NCI-H226 (cell line): Measurements from ENCODE around the gene TAF1D.
A peak's percentile ranks its signal among the peaks of the same experiment; 100 is the strongest.
"Not testable (repeated sequence)": the region's sequence is repeated elsewhere in the genome, so short reads cannot be mapped to it uniquely, and the experiment has no call there.

Source experiments
- DNase-seq: peaks from one replicate; pipeline ENCODE4 v3.0.0-alpha.2; 2015

The TAF1D gene

DNA sequence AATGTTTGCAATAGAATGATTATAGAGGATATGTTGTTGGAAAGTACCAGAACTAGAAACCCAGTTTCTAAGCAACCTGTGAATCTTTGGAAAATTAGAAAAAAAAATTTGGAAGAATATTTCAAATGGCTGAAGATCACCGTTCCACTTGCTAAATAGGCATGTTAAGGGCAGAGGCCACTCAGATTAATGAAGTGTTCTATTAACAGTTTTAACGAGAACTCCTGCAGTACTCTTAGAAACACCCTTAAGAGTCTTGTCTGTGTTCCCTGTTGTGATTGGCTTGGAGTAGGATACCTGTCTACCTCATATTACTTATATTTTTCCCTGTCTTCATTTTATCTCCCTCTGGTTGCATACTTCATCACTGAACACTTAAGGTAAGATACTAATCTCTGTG, 4.8 kb upstream of the TAF1D start:
- DNase-seq = no peak

DNA sequence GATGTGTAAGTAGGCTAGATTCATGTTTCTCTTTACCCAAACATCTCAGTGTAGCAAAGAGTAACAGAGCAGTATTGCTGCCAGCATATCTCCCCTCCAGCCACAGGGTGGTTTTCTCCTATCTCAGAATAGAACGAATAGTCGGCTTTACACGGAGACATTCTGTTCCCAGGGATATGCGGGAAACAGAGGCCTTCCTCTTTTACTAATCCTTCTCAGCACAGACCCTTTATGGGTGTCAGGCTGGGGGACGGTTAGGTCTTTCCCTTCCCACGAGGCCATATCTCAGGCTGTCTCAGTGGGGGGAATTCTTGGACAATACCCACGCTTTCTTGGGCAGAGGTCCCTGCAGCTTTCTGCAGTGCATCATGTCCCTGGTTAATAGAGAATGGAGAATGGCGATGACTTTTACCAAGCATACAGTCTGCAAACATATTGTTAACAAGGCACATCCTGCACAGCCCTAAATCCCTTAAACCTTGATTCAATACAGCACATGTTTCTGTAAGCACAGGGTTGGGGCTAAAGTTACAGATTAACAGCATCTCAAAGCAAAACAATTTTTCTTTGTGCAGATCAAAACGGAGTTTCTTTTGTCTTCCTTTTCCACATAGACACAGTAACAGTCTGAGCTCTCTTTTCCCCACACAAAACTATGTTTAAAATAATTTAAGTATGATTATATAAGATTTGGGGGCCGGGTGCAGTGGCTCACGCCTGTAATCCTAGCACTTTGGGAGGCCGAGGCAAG, 3.9 kb upstream of the TAF1D start:
- not testable (repeated sequence) for DNase-seq

DNA sequence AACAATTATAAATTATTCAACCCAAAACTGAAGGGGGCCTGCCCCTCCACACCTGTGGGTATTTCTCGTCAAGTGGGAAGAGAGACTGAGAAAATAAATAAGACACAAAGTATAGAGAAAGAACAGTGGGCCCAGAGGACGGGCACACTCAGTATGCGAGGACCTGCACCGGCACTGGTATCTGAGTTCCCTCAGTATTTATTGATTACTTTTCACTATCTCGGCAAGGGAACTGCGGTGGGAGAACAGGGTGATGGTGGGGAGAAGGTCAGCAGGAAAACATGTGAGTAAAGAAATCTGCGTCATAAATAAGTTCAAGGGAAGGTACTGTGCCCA, 3.3 kb upstream of the TAF1D start:
- no peak for DNase-seq

DNA sequence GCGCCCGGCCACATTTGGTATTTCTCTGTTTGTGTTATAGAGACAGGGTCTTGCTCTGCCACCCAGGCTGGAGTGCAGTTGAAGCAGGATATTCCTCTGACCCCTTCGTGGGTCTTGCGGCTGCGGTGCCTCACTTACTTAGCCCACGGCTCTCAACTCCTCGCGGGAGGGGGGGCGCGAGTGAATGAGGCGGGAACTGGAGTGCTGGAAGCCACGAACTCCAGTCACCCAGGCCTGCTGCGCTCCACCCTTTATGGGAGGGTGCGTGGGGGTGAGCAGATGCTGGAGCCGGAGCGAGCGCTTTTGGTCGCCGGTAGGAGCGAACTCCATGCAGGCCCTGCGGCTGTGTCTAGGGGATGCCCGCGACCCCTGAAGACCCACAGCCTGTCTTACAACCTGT, 2.0 kb upstream of the TAF1D start:
- no peak for DNase-seq

DNA sequence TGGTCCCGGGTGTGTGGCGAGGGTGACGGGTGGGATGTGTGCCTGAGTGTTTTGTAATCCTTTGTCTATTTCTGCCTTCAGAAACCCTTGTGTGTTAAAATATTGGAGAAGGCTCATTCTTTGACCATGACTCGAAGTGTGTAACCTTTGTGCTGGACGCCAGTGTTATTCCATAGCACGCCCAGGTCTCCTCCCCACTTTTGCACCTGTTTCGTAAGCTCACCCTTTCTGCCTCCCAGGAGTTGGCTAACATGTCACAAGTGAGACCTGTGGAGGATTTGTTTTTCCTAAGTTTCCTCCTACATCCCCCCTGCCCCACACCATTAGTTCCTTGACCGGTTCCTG, 559 bp upstream of the TAF1D start:
- DNase-seq = peak; percentile 58

DNA sequence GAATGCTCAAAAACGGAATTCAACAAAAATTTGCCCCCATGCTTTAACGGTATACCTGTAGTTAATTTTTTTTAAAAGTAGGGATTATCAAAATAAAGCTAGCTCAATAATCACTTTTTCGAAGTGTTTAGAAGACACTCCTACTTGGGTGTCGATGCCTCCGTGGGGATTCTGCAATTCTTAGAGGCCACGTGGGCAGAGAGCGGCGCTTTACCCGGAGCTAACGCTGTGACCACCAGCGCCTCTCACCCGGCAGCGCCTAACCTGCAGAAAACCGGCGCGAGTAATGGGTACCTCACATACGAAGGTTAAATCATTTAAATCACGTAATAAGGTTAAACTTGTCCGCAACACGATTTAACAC, 583 bp downstream of the TAF1D start:
- DNase-seq = peak; percentile 41

DNA sequence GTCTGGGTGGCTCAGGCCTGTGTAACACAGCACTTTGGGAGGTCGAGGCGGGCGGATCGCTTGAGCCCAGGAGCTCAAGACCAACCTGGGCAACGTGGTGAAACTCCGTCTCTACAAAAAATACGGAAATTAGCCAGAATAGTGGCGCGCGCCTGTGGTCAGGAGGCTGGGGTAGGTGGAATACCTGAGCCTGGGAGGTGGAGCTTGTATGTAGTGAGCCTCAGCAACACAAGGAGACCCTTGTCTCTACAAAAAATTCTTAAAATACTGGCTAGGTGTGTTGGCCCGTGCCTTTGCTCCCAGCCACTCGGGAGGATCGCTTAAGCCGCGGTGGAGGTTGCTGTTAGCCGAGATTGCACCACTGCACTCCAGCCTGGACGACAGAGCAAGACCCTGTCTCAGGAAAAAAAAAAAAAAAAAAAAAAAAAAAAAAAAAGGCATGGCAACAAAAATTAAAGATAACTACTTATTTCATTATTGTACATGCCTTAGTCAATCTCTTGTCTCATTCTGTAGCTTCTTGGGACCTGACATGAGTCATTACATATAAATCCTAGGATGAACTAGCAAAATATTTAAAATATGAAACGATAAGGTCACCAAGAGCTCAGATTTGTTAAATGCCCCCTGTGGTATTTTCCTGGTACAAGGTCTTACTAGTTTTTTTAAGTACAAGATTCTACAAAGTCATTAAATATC, 1.1 kb downstream of the TAF1D start:
- DNase-seq = peak; percentile 31

DNA sequence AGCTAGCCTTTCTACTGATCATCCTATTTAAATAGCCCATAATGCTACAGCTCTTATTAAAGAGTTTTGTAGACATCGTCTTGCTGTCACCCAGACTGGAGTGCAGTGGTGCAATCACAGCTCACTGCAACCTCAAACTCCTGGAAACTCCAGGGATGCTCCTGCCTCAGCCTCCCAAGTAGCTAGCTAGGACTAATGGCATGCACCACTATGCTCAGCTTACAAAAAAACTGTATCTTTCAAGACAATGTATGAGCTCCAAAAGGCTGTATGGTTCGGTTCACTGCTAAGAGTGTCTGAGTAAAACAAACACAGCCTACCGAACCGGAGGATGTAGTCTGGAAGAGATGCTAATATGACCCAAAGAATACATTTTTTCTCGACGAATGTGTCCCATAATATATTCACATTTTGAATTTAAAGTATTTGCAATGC, 2.6 kb downstream of the TAF1D start:
- DNase-seq = no peak

DNA sequence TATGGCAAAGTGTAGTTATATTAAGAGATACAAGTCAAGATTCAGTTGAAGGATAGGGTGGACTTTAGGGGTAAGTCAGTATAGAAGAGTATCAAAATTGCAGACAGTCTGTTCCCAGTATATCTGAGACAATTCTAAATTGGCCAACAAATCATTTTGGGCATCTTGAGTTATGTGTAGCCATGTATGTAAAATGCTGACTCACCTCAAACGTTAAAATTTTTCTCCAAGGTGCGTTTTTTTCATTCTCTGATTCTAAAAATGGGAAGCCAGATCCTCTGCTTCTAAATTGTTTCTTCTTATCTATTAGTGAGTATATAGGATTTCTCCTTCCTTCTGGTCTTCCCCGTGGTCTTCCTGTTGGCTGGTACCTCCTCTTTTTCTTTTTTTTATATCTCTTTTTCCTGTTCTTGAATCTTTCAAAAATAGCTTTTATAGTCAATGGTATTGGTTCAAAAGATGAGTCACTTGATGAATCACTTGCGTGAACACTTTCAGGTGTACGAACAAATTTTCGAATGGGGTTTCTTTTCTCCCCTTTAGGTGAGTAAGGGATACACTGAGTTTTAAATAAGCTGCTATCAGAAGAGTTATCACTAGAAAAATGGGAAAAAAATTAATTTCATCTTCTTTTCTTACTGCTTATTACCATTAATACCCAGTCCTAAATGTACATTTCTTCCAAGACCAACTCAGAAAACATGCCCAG, 3.2 kb downstream of the TAF1D start:
- no peak for DNase-seq

DNA sequence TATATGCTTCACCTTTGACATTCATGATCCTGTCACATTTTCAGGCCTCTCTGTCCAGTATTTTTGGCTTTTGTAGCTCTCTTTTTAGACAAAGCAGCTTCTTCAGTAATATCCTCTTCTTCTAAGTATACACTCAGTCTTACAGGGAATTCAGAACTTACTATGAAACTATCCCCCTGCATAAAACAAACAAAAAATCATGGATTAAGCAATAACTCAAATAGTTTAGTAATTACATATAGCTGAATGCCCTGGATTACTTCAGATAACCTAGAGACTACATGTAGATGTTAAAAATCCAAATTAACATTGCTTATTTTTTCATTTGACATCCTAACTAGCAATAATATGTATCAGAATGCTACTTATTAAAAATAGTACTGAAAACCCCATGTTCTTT, 5.2 kb downstream of the TAF1D start:
- no peak for DNase-seq

DNA sequence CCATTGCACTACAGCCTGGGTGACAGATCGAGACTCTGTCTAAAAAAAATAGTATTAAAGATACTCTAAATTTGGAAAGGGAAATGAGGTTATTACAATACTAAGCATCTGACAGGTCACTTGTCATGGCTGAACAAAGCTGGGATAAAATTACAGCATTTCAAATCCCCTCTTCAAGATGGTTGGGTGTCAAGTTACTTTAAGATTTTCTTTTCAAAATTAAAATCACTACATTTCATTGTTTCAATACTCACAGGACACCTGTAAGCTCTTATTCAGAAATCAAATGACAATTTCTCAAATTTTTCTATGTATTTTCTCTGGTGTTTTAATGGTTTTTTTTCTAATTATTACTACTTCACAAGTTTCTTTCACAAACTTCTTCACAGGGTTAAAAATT, 5.7 kb downstream of the TAF1D start:
- DNase-seq = no peak

DNA sequence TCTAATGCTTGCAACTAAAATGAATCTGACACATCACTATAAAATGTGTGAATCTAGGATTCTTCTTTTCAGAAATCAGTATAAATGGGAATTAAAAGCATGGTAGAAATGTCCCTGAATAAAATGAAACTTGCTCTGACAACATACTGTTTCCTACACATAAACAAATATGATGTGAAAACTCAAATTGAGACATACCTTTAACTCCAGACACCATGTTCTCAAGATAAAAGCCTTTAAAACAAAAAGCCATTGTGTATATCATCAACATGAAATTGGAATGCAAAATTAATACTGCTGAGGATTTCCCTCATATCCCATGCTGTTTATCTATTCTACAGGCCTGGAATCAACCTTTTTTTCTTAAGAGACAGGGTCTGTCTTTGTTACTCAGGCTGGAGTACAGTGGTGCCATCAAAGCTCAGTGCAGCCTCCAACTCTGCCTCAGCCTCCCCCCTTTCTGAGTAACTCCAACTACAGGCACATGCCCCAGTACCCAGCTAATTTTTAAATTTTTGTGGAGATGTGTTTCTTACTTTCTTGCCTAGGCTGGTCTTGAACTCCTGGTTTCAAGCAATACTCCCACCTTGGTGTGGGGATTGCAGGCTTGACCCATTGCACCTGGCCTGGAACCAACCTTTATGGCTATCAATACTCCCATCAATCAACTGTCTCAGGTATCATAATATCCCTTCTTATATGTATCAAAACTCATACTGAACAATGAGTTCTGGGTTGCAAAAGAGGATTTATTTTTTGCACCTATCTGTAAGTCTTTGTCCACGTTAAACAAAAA, 6.7 kb downstream of the TAF1D start:
- DNase-seq = no peak

DNA sequence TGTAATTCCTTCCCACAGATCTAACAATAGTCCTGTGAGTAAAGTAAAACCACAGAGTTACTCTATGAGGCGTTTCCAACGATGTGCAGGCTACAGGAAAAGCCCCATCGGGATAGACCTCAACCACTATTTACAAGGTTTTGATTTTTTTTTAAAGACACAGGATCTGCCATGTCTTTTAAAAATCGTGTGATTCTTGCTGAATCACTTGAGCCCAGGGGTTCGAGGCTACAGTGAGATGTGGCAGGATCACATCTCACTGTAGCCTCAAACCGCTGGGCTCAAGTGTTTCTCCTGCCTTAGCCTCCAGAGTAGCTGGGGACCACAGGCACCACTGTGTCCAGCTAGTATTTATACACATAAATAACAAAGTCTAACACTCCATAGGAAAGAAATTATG, 7.8 kb downstream of the TAF1D start:
- no peak for DNase-seq

DNA sequence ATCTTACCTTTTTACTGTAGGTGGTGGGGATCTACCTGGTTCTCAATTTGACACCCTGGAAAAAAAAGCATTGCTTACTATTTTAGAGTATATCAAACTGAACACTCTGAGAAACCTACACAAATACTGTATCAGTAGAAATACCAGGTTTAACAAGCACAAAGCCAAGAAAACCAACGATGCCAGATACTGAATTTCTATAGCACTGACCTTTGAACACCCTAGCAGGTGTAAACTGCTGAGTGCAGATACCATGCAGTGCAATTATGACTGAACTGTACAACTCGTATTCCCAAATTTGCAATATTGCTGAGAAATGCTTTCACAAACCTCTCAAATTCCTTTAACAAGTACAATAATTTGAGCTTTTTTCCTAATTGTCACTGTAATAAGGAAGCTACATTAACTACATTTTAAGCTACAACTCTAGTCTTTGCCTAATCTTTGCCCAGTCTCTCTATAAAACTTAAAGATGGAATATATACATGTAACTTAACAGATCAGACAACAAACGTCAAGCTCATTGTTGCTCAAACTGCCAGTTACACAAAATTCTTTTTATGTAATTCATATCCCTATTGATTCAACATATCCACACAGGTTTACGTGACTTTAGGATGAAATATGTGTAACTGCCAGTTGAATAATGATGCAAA, 8.9 kb downstream of the TAF1D start:
- DNase-seq = no peak

DNA sequence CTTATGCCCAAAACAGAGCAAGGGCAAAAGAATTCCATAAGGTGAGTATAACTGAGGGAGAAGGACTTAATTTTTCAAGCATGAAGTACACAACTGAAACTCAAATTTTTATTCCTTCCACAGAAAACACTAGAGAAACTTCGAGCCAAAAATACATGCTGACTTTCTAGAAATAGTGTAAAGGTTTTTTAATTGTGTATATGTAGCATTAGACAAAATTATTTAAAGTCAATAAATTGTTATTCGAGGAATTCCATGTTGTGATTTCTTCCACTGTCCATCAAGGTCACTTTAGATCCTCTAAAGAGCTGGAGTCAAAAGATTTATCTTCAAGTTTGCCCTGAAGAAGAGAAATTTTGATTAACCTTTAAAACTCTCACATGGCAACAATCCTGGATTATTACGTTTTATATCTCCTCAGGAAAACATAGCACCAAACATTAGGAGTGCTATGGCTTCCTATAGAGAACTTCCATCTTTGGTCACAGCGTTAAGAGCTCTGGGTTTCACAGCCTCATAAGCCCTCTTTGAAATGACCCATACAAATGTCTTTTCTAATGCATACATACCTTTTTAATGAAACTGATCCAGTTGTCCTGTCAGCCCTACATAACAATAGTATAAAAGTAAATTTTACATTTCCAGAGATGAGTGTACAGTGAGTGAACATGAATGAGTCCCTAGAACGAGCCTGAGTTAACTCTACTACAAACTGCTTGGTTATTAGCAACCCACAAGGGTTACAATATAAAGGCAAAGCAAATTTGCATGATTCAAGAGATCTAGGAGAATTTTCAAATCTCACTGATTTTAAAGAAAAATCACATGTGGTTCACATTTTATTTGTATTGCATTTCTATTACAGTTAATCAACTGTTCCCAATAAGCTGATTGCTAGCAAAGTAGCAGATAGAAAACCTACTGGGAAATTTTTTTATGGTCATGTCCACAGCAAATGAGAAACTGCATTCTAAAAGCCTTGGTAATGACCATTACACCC, 10.9 kb downstream of the TAF1D start:
- DNase-seq = no peak

DNA sequence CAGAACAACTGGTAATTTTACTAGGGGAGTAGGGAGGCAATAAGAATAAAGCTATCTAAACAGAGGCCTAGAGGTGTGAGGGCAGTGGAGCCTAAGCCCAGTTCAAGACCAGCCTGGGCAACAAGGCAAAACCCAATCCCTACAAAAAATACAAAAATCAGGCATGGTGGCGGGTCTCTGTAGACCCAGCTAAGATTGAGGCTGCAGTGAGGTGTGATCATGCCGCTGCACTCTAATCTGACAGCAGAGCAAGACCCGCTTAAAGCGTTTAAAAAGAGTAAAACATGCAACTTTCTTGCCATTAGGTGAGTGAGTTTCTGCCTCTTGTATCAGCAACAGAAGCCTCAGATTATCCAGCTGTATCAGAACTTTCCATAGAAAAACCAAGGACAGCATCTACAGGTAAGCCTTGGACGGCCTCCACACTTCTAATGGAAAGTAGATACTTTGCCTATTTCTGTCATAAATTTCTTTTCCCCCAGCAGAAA, 12.1 kb downstream of the TAF1D start:
- no peak for DNase-seq

DNA sequence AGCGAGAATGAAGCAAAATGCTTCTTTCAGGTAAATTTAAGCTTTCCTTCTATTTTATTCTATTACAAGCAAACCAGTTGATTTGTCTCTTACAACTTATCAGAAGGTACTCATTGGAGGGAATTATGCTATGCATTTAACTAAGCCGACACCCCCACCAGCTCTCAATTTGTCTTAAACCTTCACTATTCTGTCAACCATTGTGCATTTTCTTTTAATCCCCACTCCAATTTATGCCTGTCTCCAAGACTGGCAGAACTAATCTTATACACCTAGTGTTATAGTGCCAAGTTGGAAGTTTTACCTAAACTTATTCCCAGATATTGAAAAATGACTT, 12.5 kb downstream of the TAF1D start:
- DNase-seq = no peak

DNA sequence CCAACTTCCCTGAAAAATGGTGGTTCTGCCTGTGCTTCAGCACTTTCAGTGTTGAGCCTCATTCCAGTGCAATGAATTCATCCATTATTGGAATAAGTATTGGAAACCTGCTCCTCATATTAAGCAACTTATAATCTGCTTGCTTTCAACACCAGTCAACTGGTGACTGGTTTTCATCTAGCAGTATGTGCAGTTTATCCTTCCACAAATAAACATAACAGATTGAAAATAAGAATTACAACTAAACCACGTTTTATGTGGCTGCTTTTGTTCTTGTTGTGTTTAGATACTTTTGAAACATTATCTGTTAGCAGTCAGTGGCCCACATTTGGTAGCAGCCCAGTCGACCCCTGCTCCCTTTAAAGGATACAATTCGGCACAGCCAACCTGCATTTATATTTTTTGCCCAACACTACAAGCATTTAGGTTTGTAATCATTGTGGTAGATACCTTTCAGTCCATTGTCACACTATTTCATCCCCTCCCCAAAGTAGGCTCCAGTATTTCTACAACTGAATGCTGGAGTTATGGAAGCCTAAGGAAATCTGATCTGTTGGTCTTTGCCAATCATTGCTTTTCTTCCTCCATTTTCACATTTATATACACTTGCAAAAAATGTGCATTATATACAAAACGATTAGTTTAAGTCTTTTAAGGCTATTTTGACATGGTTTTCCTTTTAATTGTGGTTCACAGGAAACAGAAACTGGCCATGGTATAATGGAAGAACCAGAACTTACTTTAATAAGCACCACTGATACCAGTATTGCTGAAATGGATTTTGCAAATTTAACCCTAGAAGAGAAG, 13.1 kb downstream of the TAF1D start:
- DNase-seq = no peak

DNA sequence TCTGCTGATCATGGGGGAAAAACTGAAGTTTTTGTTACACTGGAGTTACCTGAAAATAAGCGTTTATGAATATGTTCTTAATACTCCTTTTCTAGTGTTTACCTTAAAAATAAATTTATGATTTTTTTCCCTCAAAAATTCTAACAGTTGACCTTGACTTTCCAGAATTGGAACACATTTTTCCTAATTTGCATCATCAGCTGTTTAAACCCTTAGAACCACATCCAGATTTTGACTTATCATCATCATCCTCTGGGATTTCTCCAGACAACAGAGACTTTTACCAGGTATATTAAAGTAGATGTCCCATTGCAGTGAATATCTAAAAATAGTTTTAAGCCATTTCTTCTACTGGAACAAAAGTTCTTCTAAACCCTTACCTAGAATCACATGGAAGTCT, 17.2 kb downstream of the TAF1D start:
- no peak for DNase-seq

DNA sequence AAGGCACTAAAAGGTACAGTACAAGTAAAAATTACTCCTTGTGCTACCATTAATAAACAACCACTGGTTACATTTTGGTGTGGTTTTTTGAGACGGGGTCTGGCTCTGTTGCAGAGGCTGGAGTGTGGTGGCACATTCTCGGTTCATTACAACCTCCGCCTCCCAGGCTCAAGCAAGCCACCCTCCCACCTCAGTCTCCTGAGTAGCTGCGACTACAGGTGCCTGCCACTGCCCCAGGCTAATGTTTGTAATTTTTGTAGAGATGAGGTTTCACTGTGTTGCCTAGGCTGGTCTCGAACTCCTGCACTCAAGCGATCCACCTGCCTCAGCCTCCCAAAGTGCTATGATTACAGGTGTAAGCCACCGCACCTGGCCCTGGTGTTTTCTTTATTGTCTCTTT, 20.8 kb downstream of the TAF1D start:
- DNase-seq = peak; percentile 10

DNA sequence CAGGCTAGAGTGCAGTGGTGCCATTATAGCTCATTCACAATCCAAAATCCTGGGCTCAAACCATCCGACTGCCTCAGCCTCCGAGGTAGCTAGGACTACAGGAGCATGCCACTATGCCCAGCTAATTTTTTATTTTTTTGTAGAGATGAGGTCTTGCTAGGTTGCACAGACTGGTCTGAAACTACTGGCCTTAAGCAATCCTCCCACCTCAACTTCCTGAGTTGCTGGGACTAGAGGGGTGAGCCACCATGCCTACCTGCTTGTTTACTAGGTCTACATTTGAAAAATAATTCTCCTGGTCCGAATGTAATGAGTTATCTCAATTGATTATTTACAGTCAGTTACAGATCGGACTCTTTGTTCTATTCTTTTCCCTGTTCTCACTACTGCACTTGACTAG, 22.0 kb downstream of the TAF1D start:
- no peak for DNase-seq
